WTC11 (cell line): ENCODE measurements around the gene HLA-DOB.

Experiments
- ATF3 ChIP-seq: sonication (generic); formaldehyde crosslinking; conservative IDR thresholded peaks from 2 replicates; pipeline ENCODE4 v1.8.1; 2022; ENCODE audit warnings: mild to moderate bottlenecking, missing genetic modification reagents
- CTCF ChIP-seq: fragments of 200-600 bp; IDR thresholded peaks from 2 replicates; pipeline ENCODE4 v1.8.0; 2022; ENCODE audit warnings: antibody characterized with exemption
- E2F1 ChIP-seq: sonication (generic); formaldehyde crosslinking; IDR thresholded peaks from 2 replicates; pipeline ENCODE4 v1.8.0; 2022; ENCODE audit warnings: mild to moderate bottlenecking, missing genetic modification reagents
- MYBL2 ChIP-seq: sonication (generic); formaldehyde crosslinking; IDR thresholded peaks from 2 replicates; pipeline ENCODE4 v1.8.1; 2023; ENCODE audit warnings: mild to moderate bottlenecking, moderate library complexity, missing genetic modification reagents
- STAT6 ChIP-seq: sonication (generic); formaldehyde crosslinking; conservative IDR thresholded peaks from 2 replicates; pipeline ENCODE4 v1.8.1; 2023; ENCODE audit warnings: mild to moderate bottlenecking, low read depth, missing genetic modification reagents, moderate library complexity
- ZNF138 ChIP-seq: sonication (generic); formaldehyde crosslinking; conservative IDR thresholded peaks from 2 replicates; pipeline ENCODE4 v1.8.1; 2022; ENCODE audit warnings: mild to moderate bottlenecking, moderate library complexity, missing genetic modification reagents

- TF ChIP-seq CTCF (no peak), MYBL2 (CRISPR knock-in tag) (no peak), E2F1 (CRISPR knock-in tag) (no peak), STAT6 (CRISPR knock-in tag) (no peak), ATF3 (CRISPR knock-in tag) (no peak), ZNF138 (CRISPR knock-in tag) (no peak)
Observed at GRCh38 chr6:32799740-32800139, 17.1 kb downstream of the HLA-DOB start.
